GM04504 (cell line): Measurements from ENCODE around the gene EPB41L4A.

ENCODE experiments used
- DNase-seq: peaks from one replicate; pipeline ENCODE4 v3.0.0-alpha.2; 2012; ENCODE audit warnings: low read depth

The EPB41L4A gene

GRCh38 chr5:112156211-112156610, 262.9 kb downstream of the EPB41L4A start:
- DNase-seq, result no peak

- no peak for DNase-seq
Observed at GRCh38 chr5:112154940-112155686, 264.0 kb downstream of the EPB41L4A start.

- no peak for DNase-seq
Observed at GRCh38 chr5:112149727-112150126, 269.4 kb downstream of the EPB41L4A start.

- peak; percentile 77 for DNase-seq
Observed at GRCh38 chr5:112146323-112147226, 272.5 kb downstream of the EPB41L4A start.

GRCh38 chr5:112143690-112144089, 275.4 kb downstream of the EPB41L4A start:
- DNase-seq, result no peak

- DNase-seq, result peak; percentile 42
Observed at GRCh38 chr5:112142769-112143270, 276.3 kb downstream of the EPB41L4A start.

- no peak for DNase-seq
Observed at GRCh38 chr5:112141582-112141981, 277.5 kb downstream of the EPB41L4A start.

GRCh38 chr5:112138526-112138925, 280.6 kb downstream of the EPB41L4A start:
- no peak for DNase-seq

GRCh38 chr5:112136773-112137172, 282.3 kb downstream of the EPB41L4A start:
- no peak for DNase-seq

- no peak for DNase-seq
Observed at GRCh38 chr5:112127861-112128260, 291.2 kb downstream of the EPB41L4A start.

- no peak for DNase-seq
Observed at GRCh38 chr5:112126982-112127381, 292.1 kb downstream of the EPB41L4A start.

GRCh38 chr5:112125903-112126302, 293.2 kb downstream of the EPB41L4A start:
- DNase-seq, result peak; percentile 54

GRCh38 chr5:112124788-112125187, 294.3 kb downstream of the EPB41L4A start:
- no peak for DNase-seq

- no peak for DNase-seq
Observed at GRCh38 chr5:112123086-112123485, 296.0 kb downstream of the EPB41L4A start.

GRCh38 chr5:112122353-112122752, 296.7 kb downstream of the EPB41L4A start:
- no peak for DNase-seq

- DNase-seq, result peak; percentile 33
Observed at GRCh38 chr5:112121258-112121657, 297.8 kb downstream of the EPB41L4A start.

- DNase-seq, result no peak
Observed at GRCh38 chr5:112119969-112120368, 299.1 kb downstream of the EPB41L4A start.

- DNase-seq, result no peak
Observed at GRCh38 chr5:112119508-112119907, 299.6 kb downstream of the EPB41L4A start.

- DNase-seq, result no peak
Observed at GRCh38 chr5:112117551-112117950, 301.5 kb downstream of the EPB41L4A start.

GRCh38 chr5:112116371-112116770, 302.7 kb downstream of the EPB41L4A start:
- DNase-seq, result no peak

- no peak for DNase-seq
Observed at GRCh38 chr5:112113565-112113964, 305.5 kb downstream of the EPB41L4A start.
